GM12872 (cell line): ENCODE results near the gene LPGAT1.
A peak's percentile ranks its signal among the peaks of the same experiment; 100 is the strongest.

Experiments
- TF ChIP-seq, protein P1 (sequence below): IDR thresholded peaks from 3 replicates; pipeline ENCODE4 v1.5.1; 2011; ENCODE audit warnings: low read depth, mild to moderate bottlenecking, low read length, moderate library complexity; ENCODE audit not compliant: insufficient read depth

LPGAT1 gene

GRCh38 chr1:211737115-211738035 is 93.2 kb downstream of the LPGAT1 start:
- TF ChIP-seq, protein P1, sequence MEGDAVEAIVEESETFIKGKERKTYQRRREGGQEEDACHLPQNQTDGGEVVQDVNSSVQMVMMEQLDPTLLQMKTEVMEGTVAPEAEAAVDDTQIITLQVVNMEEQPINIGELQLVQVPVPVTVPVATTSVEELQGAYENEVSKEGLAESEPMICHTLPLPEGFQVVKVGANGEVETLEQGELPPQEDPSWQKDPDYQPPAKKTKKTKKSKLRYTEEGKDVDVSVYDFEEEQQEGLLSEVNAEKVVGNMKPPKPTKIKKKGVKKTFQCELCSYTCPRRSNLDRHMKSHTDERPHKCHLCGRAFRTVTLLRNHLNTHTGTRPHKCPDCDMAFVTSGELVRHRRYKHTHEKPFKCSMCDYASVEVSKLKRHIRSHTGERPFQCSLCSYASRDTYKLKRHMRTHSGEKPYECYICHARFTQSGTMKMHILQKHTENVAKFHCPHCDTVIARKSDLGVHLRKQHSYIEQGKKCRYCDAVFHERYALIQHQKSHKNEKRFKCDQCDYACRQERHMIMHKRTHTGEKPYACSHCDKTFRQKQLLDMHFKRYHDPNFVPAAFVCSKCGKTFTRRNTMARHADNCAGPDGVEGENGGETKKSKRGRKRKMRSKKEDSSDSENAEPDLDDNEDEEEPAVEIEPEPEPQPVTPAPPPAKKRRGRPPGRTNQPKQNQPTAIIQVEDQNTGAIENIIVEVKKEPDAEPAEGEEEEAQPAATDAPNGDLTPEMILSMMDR, result 0 out of 3 replicates have a peak, but pooled peaks have one; percentile 11

GRCh38 chr1:211736351-211736915 is 94.1 kb downstream of the LPGAT1 start:
- TF ChIP-seq, protein P1, result no peak

- TF ChIP-seq, protein P1, result no peak
Observed at GRCh38 chr1:211735208-211736170, 95.1 kb downstream of the LPGAT1 start.

- TF ChIP-seq, protein P1, result no peak
Observed at GRCh38 chr1:211734791-211735190, 95.8 kb downstream of the LPGAT1 start.

GRCh38 chr1:211734359-211734758 is 96.2 kb downstream of the LPGAT1 start:
- TF ChIP-seq, protein P1, result no peak

GRCh38 chr1:211732293-211732980 is 98.1 kb downstream of the LPGAT1 start:
- TF ChIP-seq, protein P1, result no peak
